Smooth muscle cell (in vitro differentiated cells): ENCODE results near the gene SEC14L5. TPM values are rescaled to one million over a fixed set of nuclear protein-coding genes. Genes with fewer than 3 reads are reported as not detected.

ENCODE experiments used
- DNase-seq: peaks from one replicate; lab custom pipeline; 2025; ENCODE audit not compliant: unreplicated experiment; lab: John Stamatoyannopoulos, UW
- H2AFZ ChIP-seq: fragments of 200-600 bp; sonication (generic); 2 replicates; pipeline ENCODE4 v1.6.0; 2016; ENCODE audit warnings: antibody characterized with exemption, low read depth, mild to moderate bottlenecking
- H3F3A ChIP-seq: fragments of 200-600 bp; sonication (generic); 2 replicates; pipeline ENCODE4 v1.6.0; 2017; ENCODE audit warnings: antibody characterized with exemption, low read depth
- H3K27ac ChIP-seq: fragments of 200-600 bp; sonication (generic); 2 replicates; pipeline ENCODE4 v1.5.1; 2016; ENCODE audit warnings: low read depth, mild to moderate bottlenecking
- H3K27me3 ChIP-seq: fragments of 200-600 bp; sonication (generic); 2 replicates; pipeline ENCODE4 v1.6.1; 2016; ENCODE audit warnings: low read depth, mild to moderate bottlenecking
- H3K36me3 ChIP-seq: fragments of 200-600 bp; sonication (generic); 2 replicates; pipeline ENCODE4 v1.5.1; 2016; ENCODE audit warnings: low read depth
- H3K4me1 ChIP-seq: fragments of 200-600 bp; sonication (generic); 2 replicates; pipeline ENCODE4 v1.5.1; 2016; ENCODE audit warnings: low read depth
- H3K4me2 ChIP-seq: fragments of 200-600 bp; sonication (generic); 2 replicates; pipeline ENCODE4 v1.6.0; 2016; ENCODE audit warnings: mild to moderate bottlenecking
- H3K4me3 ChIP-seq: fragments of 200-600 bp; sonication (generic); 2 replicates; pipeline ENCODE4 v1.5.1; 2016; ENCODE audit warnings: mild to moderate bottlenecking
- H3K79me2 ChIP-seq: fragments of 200-600 bp; sonication (generic); 2 replicates; pipeline ENCODE4 v1.6.0; 2016; ENCODE audit warnings: low read depth, mild to moderate bottlenecking
- H3K9ac ChIP-seq: fragments of 200-600 bp; sonication (generic); 2 replicates; pipeline ENCODE4 v1.6.0; 2016; ENCODE audit warnings: low read depth
- H3K9me3 ChIP-seq: fragments of 200-600 bp; sonication (generic); replicated peaks from 2 replicates; pipeline ENCODE4 v1.5.1; 2016; ENCODE audit warnings: low read depth
- H4K20me1 ChIP-seq: fragments of 200-600 bp; sonication (generic); 2 replicates; pipeline ENCODE4 v1.6.0; 2016; ENCODE audit warnings: low read depth
- WGBS: methylation state at CpG from one replicate; pipeline ENCODE4 v1.1.7; 2016; ENCODE audit warnings: low lambda C conversion rate; 5-methylcytosine and 5-hydroxymethylcytosine counted together
- polyA plus RNA-seq: library from polyadenylated mRNA; unstranded; fragments of >200 nt; fragmentation: Nextera tagmentation; extraction: Ambion mirVana; gene quantifications from 2 replicates; pipeline ENCODE4 v1.2.1, GENCODE V29; 2016
- total RNA-seq: library from RNA; depleted of rRNA; stranded (reverse); fragments of >200 nt; gene quantifications from 2 replicates; pipeline ENCODE4 v1.2.3, GENCODE V29; 2014
- TF ChIP-seq, protein P1 (sequence below): fragments of 200-600 bp; sonication (generic); IDR thresholded peaks from 2 replicates; pipeline ENCODE4 v1.5.1; 2017; ENCODE audit warnings: borderline replicate concordance, mild to moderate bottlenecking, antibody characterized with exemption; ENCODE audit not compliant: insufficient read depth, poor library complexity, severe bottlenecking

SEC14L5 gene
- total and polyA plus RNA-seq, 2 experiments from 2014 or later = not detected

GRCh38 chr16:5007256-5007655, 49.1 kb downstream of the SEC14L5 start:
- 89% methylated on average over 9 of the region's 10 CpGs for WGBS
- TF ChIP-seq, protein P1, sequence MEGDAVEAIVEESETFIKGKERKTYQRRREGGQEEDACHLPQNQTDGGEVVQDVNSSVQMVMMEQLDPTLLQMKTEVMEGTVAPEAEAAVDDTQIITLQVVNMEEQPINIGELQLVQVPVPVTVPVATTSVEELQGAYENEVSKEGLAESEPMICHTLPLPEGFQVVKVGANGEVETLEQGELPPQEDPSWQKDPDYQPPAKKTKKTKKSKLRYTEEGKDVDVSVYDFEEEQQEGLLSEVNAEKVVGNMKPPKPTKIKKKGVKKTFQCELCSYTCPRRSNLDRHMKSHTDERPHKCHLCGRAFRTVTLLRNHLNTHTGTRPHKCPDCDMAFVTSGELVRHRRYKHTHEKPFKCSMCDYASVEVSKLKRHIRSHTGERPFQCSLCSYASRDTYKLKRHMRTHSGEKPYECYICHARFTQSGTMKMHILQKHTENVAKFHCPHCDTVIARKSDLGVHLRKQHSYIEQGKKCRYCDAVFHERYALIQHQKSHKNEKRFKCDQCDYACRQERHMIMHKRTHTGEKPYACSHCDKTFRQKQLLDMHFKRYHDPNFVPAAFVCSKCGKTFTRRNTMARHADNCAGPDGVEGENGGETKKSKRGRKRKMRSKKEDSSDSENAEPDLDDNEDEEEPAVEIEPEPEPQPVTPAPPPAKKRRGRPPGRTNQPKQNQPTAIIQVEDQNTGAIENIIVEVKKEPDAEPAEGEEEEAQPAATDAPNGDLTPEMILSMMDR = no peak
- H3K79me2 ChIP-seq = no peaks in the 10 kb centered on the region

DNA sequence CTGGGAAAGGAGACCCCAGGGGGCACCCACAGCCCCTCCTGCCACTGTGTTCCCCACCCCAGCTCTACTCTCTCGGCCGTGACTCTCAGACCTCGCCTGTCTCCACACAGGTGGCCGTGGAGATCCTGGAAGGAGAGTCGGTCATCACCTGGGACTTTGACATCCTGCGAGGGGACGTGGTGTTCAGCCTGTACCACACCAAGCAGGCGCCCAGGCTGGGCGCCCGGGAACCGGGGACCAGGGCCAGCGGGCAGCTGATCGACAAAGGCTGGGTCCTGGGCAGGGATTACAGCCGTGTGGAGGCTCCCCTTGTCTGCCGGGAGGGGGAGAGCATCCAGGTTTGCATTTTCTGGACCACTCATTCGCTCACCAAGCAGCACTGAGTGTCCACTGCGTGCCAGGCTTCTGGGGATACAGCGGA, 50.2 kb downstream of the SEC14L5 start:
- no peak overlapping the region for H3K27ac ChIP-seq
- peaks cover 5% of the 10 kb centered on the region for H3K27me3 ChIP-seq
- H3K79me2 ChIP-seq = no peaks in the 10 kb centered on the region
- TF ChIP-seq, protein P1 = no peak
- no peak for DNase-seq
- no peaks in the 10 kb centered on the region for H3K9me3 ChIP-seq
- H3K4me3 ChIP-seq = no peak overlapping the region
- no peaks in the 10 kb centered on the region for H3K4me1 ChIP-seq
- no peak overlapping the region for H3K4me2 ChIP-seq
- no peaks in the 10 kb centered on the region for H4K20me1 ChIP-seq
- H3K9ac ChIP-seq = no peak overlapping the region
- no peaks in the 10 kb centered on the region for H3K36me3 ChIP-seq
- no peak overlapping the region for H2AFZ ChIP-seq
- no peaks in the 10 kb centered on the region for H3F3A ChIP-seq
- 91% methylated on average over 18 of the region's 18 CpGs for WGBS

More at GRCh38 chr16:5007256-5007655, 49.1 kb downstream of the SEC14L5 start:
- no peaks in the 10 kb centered on the region for H3F3A ChIP-seq
- H4K20me1 ChIP-seq = no peaks in the 10 kb centered on the region
- H3K4me1 ChIP-seq = no peaks in the 10 kb centered on the region
- H2AFZ ChIP-seq = no peak overlapping the region
- no peaks in the 10 kb centered on the region for H3K36me3 ChIP-seq
- no peak overlapping the region for H3K4me2 ChIP-seq
- peaks cover 5% of the 10 kb centered on the region for H3K27me3 ChIP-seq
- H3K4me3 ChIP-seq = no peak overlapping the region
- H3K9me3 ChIP-seq = no peaks in the 10 kb centered on the region
- H3K9ac ChIP-seq = no peak overlapping the region
- DNase-seq = no peak
- no peak overlapping the region for H3K27ac ChIP-seq

- no peak overlapping the region for H3K4me3 ChIP-seq
- no peak for DNase-seq
- H3F3A ChIP-seq = no peaks in the 10 kb centered on the region
- H3K27me3 ChIP-seq = peaks cover 5% of the 10 kb centered on the region
- no peak overlapping the region for H2AFZ ChIP-seq
- H3K9me3 ChIP-seq = no peaks in the 10 kb centered on the region
- no peak overlapping the region for H3K4me2 ChIP-seq
- no peaks in the 10 kb centered on the region for H3K36me3 ChIP-seq
- no peaks in the 10 kb centered on the region for H3K4me1 ChIP-seq
- TF ChIP-seq, protein P1 = no peak
- H3K27ac ChIP-seq = no peak overlapping the region
- no peaks in the 10 kb centered on the region for H3K79me2 ChIP-seq
- H3K9ac ChIP-seq = no peak overlapping the region
- WGBS = 75% methylated on average over 15 of the region's 15 CpGs
- H4K20me1 ChIP-seq = no peaks in the 10 kb centered on the region
These were observed 52.6 kb downstream of the SEC14L5 start for GRCh38 chr16:5010576-5011329.

DNA sequence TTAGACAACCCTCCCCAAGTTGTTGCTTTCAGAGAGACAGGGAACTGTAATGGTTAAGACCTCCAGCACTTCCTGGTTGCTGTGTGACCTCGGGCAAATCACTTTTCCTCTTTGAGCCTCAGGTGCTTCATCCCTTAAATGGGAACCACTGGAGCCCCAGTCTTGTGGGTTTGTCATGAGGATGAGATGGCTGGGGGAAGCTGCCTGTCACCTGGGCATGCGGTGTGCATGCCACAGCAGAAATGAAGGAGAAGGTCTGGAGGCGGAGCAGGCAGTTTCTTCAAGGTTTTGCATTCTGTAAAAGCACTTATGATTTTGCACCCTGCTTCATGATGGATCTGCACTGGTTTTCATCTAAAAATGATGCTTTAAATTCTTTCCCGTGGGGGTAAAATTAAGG, 53.5 kb downstream of the SEC14L5 start:
- no peak for DNase-seq
- Histone ChIP-seq H3K36me3 (no peaks in the 10 kb centered on the region), H3K79me2 (no peaks in the 10 kb centered on the region), H2AFZ (no peak overlapping the region), H3K4me3 (no peak overlapping the region), H3K9ac (no peak overlapping the region), H3K27ac (no peak overlapping the region), H3K4me2 (no peak overlapping the region), H3K4me1 (no peaks in the 10 kb centered on the region), H4K20me1 (no peaks in the 10 kb centered on the region), H3K9me3 (no peaks in the 10 kb centered on the region), H3K27me3 (peaks cover 5% of the 10 kb centered on the region), H3F3A (no peaks in the 10 kb centered on the region)
- WGBS = 76% methylated on average over 4 of the region's 4 CpGs
- TF ChIP-seq, protein P1 = no peak
